Esophagus muscularis mucosa (tissue), 4 donors: ENCODE measurements around the gene NCOR2.

Experiments
- EP300 ChIP-seq: sonication (generic); formaldehyde crosslinking; IDR thresholded peaks from one replicate; pipeline ENCODE4 v1.6.1; 2017; ENCODE audit warnings: antibody characterized with exemption
- POLR2AphosphoS5 ChIP-seq, 2 donors: sonication (generic); formaldehyde crosslinking; IDR thresholded peaks; one replicate each; pipeline ENCODE4 v1.6.1; 2017; ENCODE audit warnings: antibody characterized with exemption in 2 of 2
- TF ChIP-seq, protein P1 (sequence below), 3 experiments: fragments of 200-600 bp in 2 of 3; fragments of 450-650 bp in 1 of 3; sonication (generic) in 2 of 3; IDR thresholded peaks; one replicate each; pipeline ENCODE4 v1.5.1; 2017 to 2019; ENCODE audit warnings: antibody characterized with exemption in 3 of 3, mild to moderate bottlenecking in 2 of 3, moderate library complexity in 1 of 3

- TF ChIP-seq, protein P1, sequence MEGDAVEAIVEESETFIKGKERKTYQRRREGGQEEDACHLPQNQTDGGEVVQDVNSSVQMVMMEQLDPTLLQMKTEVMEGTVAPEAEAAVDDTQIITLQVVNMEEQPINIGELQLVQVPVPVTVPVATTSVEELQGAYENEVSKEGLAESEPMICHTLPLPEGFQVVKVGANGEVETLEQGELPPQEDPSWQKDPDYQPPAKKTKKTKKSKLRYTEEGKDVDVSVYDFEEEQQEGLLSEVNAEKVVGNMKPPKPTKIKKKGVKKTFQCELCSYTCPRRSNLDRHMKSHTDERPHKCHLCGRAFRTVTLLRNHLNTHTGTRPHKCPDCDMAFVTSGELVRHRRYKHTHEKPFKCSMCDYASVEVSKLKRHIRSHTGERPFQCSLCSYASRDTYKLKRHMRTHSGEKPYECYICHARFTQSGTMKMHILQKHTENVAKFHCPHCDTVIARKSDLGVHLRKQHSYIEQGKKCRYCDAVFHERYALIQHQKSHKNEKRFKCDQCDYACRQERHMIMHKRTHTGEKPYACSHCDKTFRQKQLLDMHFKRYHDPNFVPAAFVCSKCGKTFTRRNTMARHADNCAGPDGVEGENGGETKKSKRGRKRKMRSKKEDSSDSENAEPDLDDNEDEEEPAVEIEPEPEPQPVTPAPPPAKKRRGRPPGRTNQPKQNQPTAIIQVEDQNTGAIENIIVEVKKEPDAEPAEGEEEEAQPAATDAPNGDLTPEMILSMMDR (IDR thresholded peaks at IDR 0.05): no peak
- TF ChIP-seq POLR2AphosphoS5 (IDR thresholded peaks at IDR 0.05): no peak
- TF ChIP-seq EP300: no peak
Observed at GRCh38 chr12:124563401-124563800, 4.0 kb downstream of the NCOR2 start.
